ENCODE measurements around the gene CCR7.

The CCR7 gene, protein sequence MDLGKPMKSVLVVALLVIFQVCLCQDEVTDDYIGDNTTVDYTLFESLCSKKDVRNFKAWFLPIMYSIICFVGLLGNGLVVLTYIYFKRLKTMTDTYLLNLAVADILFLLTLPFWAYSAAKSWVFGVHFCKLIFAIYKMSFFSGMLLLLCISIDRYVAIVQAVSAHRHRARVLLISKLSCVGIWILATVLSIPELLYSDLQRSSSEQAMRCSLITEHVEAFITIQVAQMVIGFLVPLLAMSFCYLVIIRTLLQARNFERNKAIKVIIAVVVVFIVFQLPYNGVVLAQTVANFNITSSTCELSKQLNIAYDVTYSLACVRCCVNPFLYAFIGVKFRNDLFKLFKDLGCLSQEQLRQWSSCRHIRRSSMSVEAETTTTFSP

DNA sequence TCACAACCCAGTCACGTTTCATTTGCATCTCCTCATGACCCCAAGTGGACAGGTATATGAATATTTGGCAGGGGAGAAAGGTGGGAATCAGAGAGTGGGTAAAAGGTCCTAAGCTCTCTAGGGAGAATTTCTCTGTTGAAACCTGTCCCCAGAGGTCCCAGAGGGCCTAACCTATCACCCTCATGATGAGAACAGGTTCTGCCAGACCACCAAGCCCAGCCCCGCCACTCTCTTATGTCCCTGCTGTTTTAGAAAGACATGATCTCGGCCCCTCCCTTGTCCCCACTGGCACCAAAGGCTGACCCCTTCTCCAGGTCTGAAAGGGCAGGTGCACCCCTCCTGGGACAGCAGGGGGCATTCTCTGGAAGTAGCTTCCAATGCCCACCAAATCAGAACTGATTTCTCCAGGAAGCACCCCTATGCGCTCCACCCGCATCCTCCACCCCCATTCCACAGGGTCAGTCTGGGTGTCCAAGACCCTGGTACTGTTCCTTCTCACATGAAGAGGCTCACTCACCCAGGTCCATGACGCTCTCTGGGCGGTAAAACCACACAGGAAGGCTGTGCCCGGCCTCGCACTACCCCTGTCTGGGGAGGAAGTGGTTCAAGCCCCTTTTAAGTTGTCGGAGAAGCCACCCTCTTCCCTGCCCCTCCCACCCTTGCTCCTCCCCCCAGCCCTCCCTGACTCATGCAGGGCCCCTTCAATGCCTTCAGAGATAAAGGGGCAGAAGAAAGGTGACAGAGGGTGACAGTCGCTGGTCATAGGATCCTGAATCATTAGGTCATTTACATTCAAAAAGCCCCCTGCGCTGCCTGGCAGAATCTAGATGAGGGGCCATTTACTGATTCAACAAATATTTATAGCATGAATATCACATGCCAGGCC is at the start of gene CCR7:
TSS of gene CCR7 (minus strand) at position 590 of the 886 bp plus-strand sequence. CDS start at position 527, 63 bp downstream.
- Histone ChIP-seq H3K4me3 (ENCODE audit: low read depth, low read length) (no peak within 1 kb of the TSS), H3K79me2 (no peaks in the 10 kb centered on the region), H3K9me3 (ENCODE audit: control insufficient read depth, low read length) (no peaks in the 10 kb centered on the region), H3K9ac (no peak within 1 kb of the TSS), H3K4me1 (no peaks in the 10 kb centered on the region), H3K36me3 (ENCODE audit: control insufficient read depth, insufficient read depth, low read length) (no peaks in the 10 kb centered on the region), H3K4me2 (ENCODE audit: low read length) (no peak within 1 kb of the TSS), H3K27me3 (ENCODE audit: control insufficient read depth, insufficient read depth, low read length) (no peaks in the 10 kb centered on the region), H3K27ac (no peak within 1 kb of the TSS), H2AFZ (no peak within 1 kb of the TSS)
- TF ChIP-seq CTCF (IDR thresholded peaks at IDR 0.05) = no peak

DNA sequence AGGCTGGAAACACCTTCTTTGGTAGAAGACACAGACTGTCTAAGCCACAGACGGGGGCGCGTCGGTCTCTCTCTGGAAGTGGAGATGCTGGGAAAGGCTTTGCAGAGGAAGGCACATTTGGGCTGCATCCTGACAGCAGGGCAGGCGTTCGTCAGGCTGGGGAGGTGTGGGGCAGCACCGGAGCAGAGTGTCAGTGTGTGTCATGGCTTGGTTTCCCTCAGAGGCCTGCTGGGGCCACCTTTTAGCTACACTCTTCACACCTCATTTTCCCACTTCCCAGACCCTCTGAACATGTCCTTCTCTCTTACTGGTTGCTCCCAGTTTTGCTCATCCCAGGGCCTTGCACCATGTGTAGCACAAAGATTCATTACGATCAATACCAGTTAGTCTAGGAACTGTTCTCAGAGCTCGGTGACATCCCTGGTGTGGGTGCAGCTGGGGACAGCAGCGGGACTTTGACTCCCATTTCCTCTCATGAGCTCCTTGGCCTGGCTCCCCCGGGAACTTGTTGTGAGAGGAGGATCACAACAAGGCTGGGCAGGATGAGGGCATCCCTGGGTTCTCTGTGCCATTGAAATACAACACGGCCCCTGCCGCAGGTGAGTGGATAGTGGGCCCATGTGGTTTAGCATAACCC is 49.3 kb upstream of the CCR7 start:
- Histone ChIP-seq H3K79me2 (no peaks in the 10 kb centered on the region), H2AFZ (no peak overlapping the region), H3K27me3 (ENCODE audit: control insufficient read depth, insufficient read depth, low read length) (no peaks in the 10 kb centered on the region), H3K9ac (no peak overlapping the region), H3K4me2 (ENCODE audit: low read length) (no peak overlapping the region), H3K4me1 (no peaks in the 10 kb centered on the region), H3K4me3 (ENCODE audit: low read depth, low read length) (no peak overlapping the region), H3K36me3 (ENCODE audit: control insufficient read depth, insufficient read depth, low read length) (no peaks in the 10 kb centered on the region), H3K27ac (no peak overlapping the region), H3K9me3 (ENCODE audit: control insufficient read depth, low read length) (no peaks in the 10 kb centered on the region)
- TF ChIP-seq CTCF (IDR thresholded peaks at IDR 0.05) = no peak

DNA sequence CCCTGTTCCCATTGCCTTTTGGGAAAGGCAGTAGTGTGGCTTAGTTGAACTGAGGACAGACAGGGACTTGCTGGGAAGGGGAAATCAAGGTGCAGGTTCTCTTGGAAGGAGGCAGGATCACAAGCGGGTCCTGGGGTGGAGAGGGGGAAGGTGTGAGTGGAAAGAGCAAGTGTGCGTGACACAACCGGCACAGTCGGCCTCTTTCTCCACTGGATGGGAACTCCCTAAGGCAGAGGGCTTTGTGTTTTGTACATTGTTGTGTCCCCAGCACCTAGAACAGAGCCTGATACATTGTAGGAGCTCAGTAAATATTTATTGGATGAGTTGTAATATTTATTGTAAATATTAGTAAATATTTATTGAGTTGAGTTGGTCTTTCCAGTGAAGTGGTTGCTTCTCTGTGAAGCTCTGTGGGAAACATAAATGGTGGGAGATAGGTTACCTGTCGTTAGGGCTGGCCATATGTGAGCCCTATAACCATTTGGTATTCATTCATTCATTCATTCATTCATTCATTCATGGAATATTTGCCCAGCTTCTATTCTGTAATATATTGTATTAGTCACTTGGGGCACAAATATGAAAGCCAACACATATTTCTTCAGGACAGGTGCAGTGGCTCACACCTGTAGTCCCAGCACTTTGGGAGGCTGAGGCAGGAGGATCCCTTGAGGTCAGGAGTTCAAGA is 48.3 kb upstream of the CCR7 start:
- Histone ChIP-seq H3K27me3 (ENCODE audit: control insufficient read depth, insufficient read depth, low read length) (no peaks in the 10 kb centered on the region), H3K4me3 (ENCODE audit: low read depth, low read length) (no peak overlapping the region), H3K79me2 (no peaks in the 10 kb centered on the region), H3K4me1 (no peaks in the 10 kb centered on the region), H3K4me2 (ENCODE audit: low read length) (no peak overlapping the region), H3K9ac (no peak overlapping the region), H2AFZ (no peak overlapping the region), H3K36me3 (ENCODE audit: control insufficient read depth, insufficient read depth, low read length) (no peaks in the 10 kb centered on the region), H3K27ac (no peak overlapping the region), H3K9me3 (ENCODE audit: control insufficient read depth, low read length) (no peaks in the 10 kb centered on the region)
- TF ChIP-seq CTCF (IDR thresholded peaks at IDR 0.05) = no peak

DNA sequence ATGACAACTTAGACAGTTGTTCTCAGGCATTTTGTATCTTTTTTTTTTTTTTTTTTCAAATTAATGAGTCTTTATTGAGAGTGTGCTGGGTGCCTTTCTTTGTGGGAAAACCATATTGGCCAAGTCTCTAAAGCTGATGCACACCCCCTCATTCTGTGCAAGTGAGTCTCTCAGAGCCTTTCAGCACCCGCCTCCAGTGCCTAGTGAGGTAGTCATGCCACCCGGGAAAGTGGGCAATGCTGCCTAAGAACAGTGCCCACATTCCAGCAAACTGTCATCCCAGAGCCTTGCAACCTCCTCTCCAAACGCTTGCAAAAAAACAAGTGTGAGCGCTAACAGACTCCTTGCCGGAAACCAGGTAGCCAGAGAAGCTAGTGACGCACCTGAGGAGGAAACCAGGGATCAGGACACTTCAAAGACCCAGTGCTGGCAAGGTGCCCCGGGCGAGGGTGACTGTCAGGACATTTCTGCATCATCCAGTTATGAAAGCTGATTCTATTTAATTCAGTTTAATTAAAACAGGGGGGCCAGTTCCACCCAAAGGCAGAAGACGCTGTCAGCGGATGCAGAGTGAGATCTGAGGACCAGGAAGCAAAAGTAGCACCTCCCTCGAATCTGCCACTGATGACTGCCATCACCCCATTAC is 47.5 kb upstream of the CCR7 start:
- no peaks in the 10 kb centered on the region for H3K79me2 ChIP-seq
- H3K9me3 ChIP-seq (ENCODE audit: control insufficient read depth, low read length) = no peaks in the 10 kb centered on the region
- H2AFZ ChIP-seq = no peak overlapping the region
- no peak overlapping the region for H3K4me3 ChIP-seq (ENCODE audit: low read depth, low read length)
- H3K27me3 ChIP-seq (ENCODE audit: control insufficient read depth, insufficient read depth, low read length) = no peaks in the 10 kb centered on the region
- no peak overlapping the region for H3K9ac ChIP-seq
- no peak overlapping the region for H3K27ac ChIP-seq
- no peaks in the 10 kb centered on the region for H3K4me1 ChIP-seq
- H3K36me3 ChIP-seq (ENCODE audit: control insufficient read depth, insufficient read depth, low read length) = no peaks in the 10 kb centered on the region
- no peak for TF ChIP-seq CTCF (IDR thresholded peaks at IDR 0.05)
- H3K4me2 ChIP-seq (ENCODE audit: low read length) = no peak overlapping the region

Measured in parathyroid adenoma (tissue), 2 donors.